ENCODE data around the gene PCAT7.
"Not testable (repeated sequence)": the region's sequence is repeated elsewhere in the genome, so short reads cannot be mapped to it uniquely, and the experiment has no call there.

PCAT7 gene

DNA sequence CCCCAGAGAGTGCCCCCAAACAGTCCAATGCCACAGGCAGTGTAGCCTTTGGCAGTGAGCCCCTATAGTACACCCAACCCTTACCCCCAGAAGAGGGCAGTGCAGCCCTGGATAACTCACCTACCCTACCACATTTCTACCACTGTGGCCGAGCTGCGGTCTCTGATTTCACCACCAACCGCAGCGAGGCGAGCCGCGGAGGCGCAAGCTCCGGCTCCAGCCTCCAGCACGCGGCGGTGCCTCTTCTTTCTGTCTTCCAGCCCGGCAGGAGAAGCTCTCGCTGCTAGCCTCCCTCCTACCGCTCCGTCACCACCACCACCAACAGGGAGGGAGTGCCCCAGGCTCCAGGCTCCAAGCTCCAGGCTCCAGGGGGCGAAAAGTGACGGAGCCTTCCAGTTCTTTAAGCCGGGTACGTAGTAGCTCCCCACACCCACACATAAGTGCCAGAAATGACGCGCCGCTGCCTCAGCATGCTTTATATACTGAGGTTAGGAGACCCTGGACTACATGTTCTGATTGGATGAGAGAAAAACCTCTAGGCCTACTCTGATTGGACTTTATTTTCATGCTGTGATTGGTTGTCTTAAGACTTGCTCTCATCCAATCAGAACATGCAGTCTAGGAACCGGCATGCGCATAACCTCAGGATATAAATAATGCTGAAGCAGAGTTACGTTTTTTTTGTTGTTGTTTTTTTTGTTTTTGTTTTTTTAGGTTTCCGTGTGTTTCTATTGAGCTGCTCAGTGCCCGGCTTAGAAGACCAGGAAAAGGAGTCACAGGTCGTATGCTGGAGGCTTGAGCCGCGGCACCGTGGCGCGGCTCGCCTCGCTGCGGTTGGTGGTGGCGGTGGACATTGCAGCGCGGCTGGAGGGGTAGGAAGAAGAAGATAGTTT, at the start of gene PCAT7:
TSS of gene PCAT7 (plus strand) at position 645 of the 893 bp plus-strand sequence.
- no peak for DNase-seq (ENCODE audit: low spot score)

DNA sequence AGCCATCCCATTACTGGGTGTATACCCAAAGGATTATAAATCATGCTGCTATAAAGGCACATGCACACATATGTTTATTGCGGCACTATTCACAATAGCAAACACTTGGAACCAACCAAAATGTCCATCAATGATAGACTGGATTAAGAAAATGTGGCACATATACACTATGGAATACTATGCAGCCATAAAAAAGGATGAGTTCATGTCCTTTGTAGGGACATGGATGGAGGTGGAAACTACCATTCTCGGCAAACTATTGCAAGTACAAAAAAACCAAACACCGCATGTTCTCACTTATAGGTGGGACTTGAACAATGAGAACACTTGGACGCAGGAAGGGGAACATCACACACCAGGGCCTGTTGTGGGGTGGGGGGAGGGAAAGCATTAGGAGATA, 48.5 kb upstream of the PCAT7 start:
- DNase-seq (ENCODE audit: low spot score), result not testable (repeated sequence)

DNA sequence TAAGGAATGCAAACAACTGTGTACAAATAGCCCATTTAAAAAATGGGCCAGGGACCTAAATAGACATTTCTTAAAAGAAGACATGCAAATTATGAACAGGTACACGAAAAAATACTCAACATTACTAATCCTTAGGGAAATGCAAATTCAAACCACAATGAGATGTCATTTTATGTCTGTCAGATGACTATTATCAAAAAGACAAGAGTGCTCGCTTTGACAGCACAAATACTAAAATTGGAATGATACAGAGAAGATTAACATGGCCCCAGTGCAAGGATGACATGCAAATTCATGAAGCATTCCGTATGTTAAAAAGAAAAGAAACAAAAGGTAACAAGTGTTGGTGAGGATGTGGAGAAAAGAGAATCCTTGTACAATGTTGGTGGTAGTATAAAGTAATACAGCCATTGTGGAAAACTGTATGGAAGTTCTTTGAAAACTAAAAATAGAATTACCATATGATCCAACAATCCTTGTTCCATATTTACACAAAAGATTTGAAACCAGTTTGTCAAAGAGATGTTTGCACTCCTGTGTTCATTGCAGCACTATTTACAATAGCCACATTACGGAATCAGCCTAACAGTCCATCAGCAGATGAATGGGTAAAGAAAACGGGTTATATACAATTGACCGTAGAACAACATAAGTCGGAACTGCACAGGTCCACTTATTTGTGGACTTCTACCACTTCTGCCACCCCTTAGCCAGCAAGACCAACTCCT, 47.2 kb upstream of the PCAT7 start:
- no peak for DNase-seq (ENCODE audit: low spot score)

DNA sequence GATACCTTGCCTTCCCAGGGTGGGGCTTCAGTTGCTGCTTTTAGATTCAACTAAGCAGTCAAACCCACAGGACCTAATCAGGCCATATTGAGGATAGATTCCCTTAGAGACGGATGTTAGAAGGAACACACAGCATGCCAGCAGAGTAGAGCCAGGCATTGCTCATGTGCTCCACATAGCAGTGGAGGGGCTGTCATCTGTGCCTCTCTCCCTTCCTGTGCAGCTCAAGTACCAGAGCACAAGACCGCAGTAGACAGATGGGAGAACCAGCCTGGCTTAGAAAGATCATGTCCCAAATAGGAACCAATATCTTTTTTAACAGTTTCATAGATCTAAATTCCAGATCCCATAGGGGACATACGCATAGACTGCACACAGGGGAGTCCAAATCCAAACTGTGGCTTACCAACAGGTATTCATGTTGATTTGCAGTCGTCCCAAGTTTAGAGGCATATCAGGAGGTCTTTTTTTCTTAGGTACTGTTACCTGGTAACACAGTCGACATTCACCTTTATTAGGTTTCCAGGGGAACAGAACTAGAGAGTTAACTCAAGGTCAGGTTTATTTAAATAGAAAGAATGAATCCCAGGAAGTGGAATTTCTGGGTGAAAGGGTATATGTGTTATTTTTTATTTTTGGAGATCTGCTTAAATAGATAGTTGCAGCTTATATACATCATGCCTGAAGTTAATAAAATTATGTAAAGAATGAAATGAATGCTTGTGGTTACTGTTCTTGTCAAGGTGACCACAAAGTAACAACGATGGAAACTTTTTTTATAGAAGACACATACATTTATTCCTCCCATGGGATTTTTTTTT, 43.5 kb upstream of the PCAT7 start:
- DNase-seq (ENCODE audit: low spot score), result no peak

DNA sequence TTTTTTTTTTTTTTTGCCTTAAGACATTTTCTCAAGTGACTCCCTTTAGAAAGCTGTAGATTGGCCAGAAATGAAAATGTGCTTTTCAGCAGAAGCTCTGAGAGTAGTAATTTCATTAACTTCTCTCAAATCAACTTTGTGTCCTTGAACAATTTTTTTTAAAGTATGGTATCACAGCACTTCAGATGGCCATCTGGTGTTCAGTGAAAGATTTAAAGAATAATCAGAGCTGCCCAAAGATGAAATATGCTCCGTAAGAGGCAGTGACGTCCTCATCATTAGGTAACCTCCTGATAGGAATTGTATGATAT, 43.0 kb upstream of the PCAT7 start:
- no peak for DNase-seq (ENCODE audit: low spot score)

DNA sequence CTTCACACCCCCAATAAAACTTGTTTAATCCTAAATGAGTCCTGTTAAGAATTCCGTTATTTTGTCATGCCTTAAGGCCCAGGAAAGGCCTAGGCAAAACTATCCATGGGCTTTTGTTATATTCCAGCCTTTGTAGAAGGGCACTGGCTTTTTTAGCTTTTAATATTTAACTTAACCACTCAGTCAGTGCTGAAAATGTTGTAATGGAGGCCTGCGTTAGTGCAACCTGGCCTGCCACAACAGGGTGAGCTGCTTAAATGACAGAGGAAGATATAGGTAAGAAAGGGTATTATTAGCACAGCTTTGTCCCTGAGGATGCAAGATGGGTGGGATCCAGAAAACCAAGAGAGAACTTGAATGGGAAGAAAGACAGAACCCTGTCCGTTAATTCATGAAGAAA, 40.2 kb upstream of the PCAT7 start:
- DNase-seq (ENCODE audit: low spot score), result no peak

DNA sequence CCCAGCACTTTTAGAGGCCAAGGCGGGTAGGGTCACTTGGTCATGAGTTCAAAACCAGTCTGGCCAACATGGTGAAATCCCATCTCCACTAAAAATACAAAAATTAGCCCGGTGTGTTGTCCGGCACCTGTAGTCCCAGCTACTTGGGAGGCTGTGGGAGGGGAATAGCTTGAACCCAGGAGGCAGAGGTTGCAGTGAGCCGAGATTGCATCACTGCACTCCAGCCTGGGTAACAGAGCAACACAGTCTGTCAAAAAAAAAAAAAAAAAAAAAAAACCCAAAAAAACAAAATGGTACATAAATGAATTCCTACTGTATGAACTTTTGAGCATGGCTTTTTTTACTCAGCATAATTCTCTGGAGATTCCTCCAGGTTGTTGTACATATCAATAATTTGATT, 37.6 kb upstream of the PCAT7 start:
- DNase-seq (ENCODE audit: low spot score), result no peak

DNA sequence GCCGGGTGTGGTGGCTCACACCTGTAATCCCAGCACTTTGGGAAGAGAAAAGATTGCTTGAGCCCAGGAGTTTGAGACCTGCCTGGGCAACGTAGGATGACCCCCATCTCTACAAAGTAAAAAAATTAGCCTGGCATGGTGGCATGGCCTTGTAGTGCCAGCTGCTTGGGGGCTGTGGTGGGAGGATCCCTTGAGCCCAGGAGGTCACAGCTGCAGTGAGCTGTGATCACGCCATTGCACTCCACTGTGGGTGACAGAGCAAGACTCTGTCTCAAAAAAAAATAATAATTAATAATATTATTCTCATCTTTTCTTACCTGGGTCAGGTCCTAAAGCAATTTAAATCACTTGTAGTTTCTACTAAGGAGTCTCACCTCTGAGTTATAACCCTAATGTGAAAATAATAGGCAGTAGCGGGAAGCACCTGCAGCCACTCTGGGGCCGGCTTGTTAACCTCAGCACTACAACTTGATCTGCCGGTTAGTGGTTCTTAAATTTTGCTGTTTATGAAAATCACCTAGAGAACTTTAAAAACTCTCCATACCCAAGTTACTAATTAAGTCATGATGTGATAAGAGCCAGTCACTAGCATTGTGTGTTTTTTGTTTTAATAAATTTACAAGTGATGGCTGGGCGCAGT, 29.4 kb upstream of the PCAT7 start:
- no peak for DNase-seq (ENCODE audit: low spot score)

DNA sequence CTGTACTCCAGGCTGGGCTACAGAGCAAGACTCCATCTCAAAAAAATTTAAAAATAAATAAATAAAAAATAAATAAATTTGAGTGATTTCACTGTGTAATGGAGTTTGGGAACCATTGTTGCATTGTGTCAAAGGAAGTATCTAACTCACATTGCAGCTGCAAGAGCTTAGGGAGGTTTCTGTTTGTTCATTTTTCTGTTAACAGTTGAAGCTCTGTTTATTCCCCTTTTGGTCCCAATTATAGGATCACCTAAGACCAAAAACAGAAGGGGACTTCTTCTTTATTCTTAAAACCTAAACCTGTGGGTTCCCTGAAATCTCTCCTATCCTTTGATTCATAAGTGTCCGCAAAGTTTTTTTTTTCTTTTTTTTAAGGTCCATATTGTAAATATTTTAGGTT, 28.6 kb upstream of the PCAT7 start:
- no peak for DNase-seq (ENCODE audit: low spot score)

DNA sequence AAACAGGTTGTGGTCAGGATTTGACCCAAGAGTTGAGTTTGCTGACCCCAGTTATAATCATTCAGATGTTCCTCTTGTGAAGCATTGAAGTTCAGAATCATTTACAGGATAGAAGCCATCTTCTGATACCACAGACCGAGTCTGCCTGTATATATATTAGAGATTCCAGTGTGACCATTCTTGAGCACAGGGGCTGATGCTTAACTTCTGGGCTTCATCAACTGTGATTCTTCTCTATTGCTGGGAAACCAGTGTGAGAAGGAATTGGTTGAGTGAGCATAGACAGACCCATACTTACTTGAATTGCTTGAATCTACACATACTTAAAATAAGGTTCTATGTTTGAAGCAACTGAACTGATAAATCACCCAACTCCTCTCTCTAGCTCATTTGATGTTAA, 27.9 kb upstream of the PCAT7 start:
- DNase-seq (ENCODE audit: low spot score), result no peak

DNA sequence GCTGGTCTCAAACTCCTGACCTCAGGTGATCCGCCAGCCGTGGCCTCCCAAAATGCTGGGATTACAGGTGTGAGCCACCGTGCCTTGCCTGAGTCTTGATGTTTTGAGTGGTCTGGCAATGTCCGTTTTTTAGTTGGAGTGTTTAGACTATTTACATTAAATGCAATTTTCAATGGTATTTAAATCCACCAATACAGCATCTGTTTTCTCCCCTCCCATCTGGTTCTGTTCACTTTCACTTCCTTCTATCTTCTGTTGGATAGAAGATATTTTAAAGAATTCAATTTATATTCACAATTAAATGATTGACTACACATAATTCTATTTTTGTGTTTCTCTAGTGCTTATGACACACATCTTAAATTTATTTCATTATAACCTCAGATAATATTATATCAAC, 26.0 kb upstream of the PCAT7 start:
- DNase-seq (ENCODE audit: low spot score), result no peak

DNA sequence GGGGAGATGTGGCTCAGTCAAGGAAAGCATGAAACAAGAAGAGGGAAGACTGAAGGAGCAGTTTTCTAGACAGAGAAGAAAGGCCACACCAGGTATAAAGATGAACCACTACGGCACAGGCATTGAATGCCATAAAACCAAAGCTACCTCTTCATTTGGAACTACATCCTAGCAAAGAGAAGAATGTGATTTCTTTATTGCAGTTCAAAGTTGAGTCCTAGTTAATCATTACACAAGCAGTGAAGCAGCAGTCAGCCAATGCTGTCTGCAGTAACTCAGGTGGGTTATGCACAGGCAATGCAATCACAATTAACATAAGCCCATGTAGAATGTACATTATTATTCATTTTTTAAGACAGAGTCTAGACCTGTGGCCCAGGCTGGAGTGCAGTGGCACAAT, 21.7 kb upstream of the PCAT7 start:
- DNase-seq (ENCODE audit: low spot score), result no peak

DNA sequence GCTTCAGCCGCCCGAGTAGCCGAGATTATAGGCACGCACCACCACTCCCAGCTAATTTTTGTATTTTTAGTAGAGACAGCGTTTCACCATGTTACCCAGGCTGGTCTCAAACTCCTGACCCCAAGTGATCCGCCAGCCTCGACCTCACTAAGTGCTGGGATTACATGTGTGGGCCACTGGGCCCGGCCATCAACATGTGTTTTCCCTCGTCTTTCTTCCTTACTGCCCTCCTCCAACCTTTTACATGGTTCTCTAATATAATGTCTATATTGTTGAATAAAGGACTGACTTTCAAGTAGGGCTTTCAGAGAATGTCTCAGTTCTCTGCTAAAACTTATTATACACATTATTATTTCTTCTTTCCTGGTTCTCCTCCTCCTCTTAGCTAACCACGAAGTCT, 21.3 kb upstream of the PCAT7 start:
- no peak for DNase-seq (ENCODE audit: low spot score)

DNA sequence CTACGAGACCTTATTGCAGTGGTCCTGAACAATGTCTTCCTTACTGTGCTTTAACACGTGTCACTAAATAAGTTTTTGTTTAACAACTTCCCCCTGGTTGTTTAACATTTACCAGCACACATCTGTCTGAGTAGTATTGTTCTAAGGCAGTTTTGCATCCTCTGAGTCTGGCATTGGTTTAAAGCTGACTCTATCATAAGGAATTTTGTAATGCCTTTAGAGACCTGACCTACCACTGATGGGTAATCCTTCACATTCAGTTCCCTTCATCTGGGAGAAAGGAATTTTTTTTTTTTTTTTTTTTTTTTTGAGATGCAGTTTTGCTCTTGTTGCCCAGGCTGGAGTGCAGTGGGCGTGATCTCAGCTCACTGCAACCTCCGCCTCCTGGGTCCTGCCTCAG, 20.0 kb upstream of the PCAT7 start:
- DNase-seq (ENCODE audit: low spot score), result no peak

DNA sequence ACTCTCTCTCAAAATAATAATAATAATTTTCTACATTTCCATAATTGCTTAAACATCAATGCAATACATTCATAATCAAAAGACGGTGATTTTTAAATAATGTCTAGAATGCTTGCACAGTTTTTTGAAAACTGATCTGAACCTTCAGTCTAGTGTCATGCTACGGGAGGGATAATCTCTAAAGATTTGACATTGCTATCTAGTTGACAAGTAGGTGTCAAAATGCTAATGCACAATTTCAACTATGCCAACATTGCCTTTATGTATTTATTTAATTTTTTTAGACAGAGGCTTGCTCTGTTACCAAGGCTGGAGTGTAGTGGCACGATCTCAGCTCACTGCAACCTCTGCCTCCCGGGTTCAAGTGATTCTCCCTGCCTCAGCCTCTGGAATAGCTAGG, 16.0 kb upstream of the PCAT7 start:
- DNase-seq (ENCODE audit: low spot score), result no peak

DNA sequence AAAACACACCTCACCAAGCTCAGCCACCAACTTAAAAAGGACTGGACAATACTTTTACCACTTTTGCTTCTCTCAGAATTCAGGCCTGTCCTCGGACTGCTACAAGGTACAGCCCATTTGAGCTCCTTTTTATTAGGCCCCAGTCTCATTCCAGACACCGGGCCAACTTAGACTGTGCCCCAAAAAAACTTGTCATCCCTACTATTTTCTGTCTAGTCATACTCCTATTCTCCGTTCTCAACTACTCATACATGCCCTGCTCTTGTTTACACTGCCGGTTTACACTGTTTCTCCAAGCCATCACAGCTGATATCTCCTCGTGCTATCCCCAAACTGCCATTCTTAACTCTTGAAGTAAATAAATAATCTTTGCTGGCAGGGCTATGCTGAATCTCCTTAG, 10.5 kb upstream of the PCAT7 start:
- not testable (repeated sequence) for DNase-seq (ENCODE audit: low spot score)

DNA sequence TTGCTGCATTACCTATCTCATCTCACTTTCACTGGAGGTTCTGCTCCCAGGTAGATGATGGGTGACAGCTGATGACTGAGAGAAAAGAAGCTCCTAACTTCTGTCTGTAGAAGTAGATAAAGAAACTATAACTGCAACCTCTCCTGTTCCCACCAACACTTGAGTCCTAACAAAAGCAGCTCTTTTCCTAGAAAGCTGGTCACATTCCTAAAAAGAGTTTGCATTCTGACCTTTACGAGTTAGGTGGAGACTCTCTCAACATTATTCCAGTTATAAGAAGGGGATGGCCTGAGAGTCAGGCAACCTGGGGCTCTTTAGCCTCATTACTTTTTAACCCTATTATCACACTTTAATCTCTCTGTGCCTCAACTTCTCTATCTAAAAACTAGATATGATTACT, 8.9 kb upstream of the PCAT7 start:
- no peak for DNase-seq (ENCODE audit: low spot score)

DNA sequence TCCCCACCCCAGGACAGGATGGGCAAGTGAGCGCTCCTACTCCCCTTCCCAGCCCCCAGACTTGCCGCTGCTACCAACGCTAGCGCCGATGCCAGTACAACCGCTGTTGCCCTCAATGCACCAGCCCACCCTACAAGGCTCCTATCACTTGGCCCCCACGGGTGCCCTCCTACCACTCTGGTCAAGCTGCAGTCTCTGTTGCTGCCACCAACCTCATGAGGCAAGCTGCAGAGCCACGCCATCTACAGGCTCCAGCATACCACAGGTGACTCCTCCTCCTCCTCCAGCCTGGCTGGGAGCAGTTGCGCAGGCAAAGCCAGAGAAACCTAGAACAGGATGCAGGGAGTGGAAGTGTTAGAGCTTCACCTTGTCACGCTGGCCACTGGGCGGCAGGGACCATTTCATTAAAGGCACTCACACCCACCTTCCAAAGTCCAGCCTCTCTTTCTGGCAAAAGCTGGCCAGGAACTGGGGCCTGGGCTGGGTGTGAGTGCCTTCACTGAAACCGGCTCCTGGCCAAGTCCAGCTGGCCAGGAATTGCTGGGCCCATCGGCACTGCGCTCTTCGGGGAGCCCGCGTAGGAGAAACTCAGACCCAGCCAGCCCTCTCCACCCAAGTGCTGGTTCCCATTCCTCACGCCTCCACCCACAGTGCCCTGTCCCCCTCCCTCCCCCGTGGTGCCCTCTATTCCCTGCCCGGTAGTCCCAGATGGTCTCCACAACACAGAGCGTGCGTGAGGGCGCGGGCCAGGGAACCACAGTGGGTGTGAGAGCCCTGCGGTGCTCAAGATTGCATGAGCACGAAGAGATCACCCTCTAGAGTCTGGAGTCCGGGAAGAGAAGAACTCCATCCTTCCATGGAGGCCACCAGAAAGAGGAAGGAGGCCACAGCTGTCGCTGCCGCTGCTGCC, 1.6 kb upstream of the PCAT7 start:
- no peak for DNase-seq (ENCODE audit: low spot score)

DNA sequence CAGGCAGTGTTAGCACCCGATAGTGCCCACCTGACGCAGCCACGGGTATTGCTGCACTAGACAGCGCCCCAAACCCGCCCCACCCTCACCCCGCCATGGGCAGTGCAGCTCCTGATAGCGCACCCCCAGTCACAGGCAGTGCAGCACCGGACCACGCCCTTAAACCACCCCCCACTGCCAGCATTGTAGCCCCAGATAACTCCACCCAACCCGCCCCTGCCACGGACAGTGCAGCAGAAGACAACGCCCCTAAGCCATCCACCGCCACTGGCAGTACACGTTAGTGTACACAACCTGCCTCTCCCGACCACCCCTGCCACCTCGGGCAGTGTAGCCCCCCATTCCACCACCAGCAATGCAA, 825 bp upstream of the PCAT7 start:
- DNase-seq (ENCODE audit: low spot score), result no peak

DNA sequence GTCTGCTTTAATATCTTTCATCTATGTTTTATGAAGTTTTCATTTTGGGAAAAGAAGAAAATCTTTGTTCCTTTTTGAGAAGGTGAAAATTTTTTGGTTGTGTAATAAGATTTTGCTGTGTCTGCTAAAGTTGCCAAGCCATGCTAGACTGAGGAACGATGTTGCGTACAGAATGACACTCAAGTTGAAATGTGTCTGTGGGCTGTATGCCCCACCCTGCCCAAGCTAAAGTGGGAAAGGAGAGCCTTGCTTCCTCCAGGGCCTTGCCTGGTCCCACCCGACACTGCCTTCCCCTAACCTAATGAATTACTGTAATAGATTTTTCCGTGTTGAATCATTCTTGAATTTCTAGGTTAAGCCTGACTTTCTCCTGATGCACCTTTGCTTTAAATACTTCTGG, 2.5 kb downstream of the PCAT7 start:
- DNase-seq (ENCODE audit: low spot score), result no peak

DNA sequence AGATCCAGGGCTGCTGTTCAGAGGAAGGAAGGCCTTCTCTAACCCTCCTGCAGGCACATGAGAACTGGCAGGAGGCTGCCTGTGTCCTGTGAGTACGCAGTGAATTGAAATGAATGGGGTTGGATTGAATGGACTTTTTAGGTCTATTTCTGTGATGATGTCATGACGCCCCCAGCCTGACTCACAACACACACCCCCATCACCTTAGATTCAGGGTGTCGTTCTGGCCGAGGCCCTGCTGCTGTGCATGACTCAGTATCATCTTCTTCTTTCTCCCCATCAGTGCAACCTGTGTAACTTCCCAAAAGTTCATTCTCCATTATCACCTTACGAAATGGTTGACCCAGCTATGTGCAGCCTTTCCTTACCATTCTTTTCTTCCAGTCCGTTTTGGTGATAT, 5.4 kb downstream of the PCAT7 start:
- DNase-seq (ENCODE audit: low spot score), result no peak
